Pancreas (tissue), 10 donors: ENCODE measurements around the gene HCFC1. TPM values are rescaled to one million over a fixed set of nuclear protein-coding genes. Genes with fewer than 3 reads are reported as not detected.
A peak's percentile ranks its signal among the peaks of the same experiment; 100 is the strongest.

Source experiments
- ATAC-seq, 4 donors: fragments of 200-7000 bp; cut with Tn5 transposase; one replicate each; pipeline versions ENCODE4 v1.8.0 to v1.9.1; 2020; ENCODE audit warnings: mild to moderate bottlenecking in 4 of 4, moderate library complexity in 4 of 4
- DNase-seq, 6 donors: peaks; one replicate each; pipeline ENCODE4 v3.0.0-alpha.2; 2020
- FAIRE-seq: peaks from 2 replicates; lab custom pipeline; 2012; peaks lifted over from hg19 to GRCh38; lab: Jason Lieb, UNC
- H3K27ac ChIP-seq, 4 donors: fragments of 200-600 bp; sonication (generic); 1 replicate in 3 of 4; 2 replicates in 1 of 4; pipeline versions ENCODE4 v1.5.0 to v1.8.0; 2020
- H3K27me3 ChIP-seq, 4 donors: fragments of 200-600 bp; one replicate each; pipeline ENCODE4 v1.8.0; 2021
- H3K36me3 ChIP-seq, 3 donors: fragments of 200-600 bp; sonication (generic) in 1 of 3; one replicate each; pipeline versions ENCODE4 v1.5.0 to v1.8.0; 2020 to 2021
- H3K4me1 ChIP-seq, 3 donors: fragments of 200-600 bp; one replicate each; pipeline ENCODE4 v1.8.0; 2021
- H3K4me3 ChIP-seq, 4 donors: fragments of 200-600 bp; sonication (generic) in 2 of 4; one replicate each; pipeline versions ENCODE4 v1.5.0 to v1.8.0; 2020 to 2021
- H3K9me3 ChIP-seq, 4 donors: fragments of 200-600 bp; one replicate each; pipeline ENCODE4 v1.8.0; 2021
- CTCF ChIP-seq, 4 donors: fragments of 200-600 bp; sonication (generic) in 3 of 4; IDR thresholded peaks; one replicate each; pipeline versions ENCODE4 v1.5.0 to v1.8.0; 2021; ENCODE audit warnings: antibody characterized with exemption in 4 of 4
- WGBS, 2 donors: extraction: QIAGEN DNeasy Blood & Tissue Kit; methylation state at CpG; one replicate each; pipeline ENCODE4 v1.1.7; 2013; 5-methylcytosine and 5-hydroxymethylcytosine counted together
- intact Hi-C, 3 donors: fragments of 100-400 bp; cut with DNase I; formaldehyde crosslinking; loops; one replicate each; pipeline versions ENCODE4 v1.11.1 to v1.14.2; 2022
- polyA plus RNA-seq, 2 donors: library from polyadenylated mRNA; stranded (reverse); fragments of 200-250 nt; gene quantifications; one replicate each; pipeline ENCODE4 v1.2.3, GENCODE V29; 2013
- total RNA-seq, 6 donors: library from RNA; stranded (reverse); fragmentation: NEBNext Ultra II Directional in 4 of 6; extraction: Animal tissue kit (Norgen Biotek cat#: 25700) in 4 of 6; gene quantifications; one replicate each; pipeline versions ENCODE4 v1.2.1 to v1.2.4, GENCODE V29; 2021 to 2023
- donor health status: healthy with polysubstance abuse.
- donor health status: DM: no; HTN: no; CAD: no; lungs with moderate emphysema.
- donor health status: DM: no; HTN: no; CAD: no.
- donor health status: control.
- donor health status: control.
- donor health status: Bipolar disorder and iron deficiency.
- donor health status: DM: yes; HTN: yes; CAD: no.
- donor health status: DM: no; HTN: no; CAD: no.
- donor health status: DM: no; HTN: no; CAD: no.
- donor health status: DM: yes; HTN: yes; CAD: no.

The HCFC1 gene
- total and polyA plus RNA-seq, 8 donors = 10.4 to 28.4 (median 16.6) TPM

DNA sequence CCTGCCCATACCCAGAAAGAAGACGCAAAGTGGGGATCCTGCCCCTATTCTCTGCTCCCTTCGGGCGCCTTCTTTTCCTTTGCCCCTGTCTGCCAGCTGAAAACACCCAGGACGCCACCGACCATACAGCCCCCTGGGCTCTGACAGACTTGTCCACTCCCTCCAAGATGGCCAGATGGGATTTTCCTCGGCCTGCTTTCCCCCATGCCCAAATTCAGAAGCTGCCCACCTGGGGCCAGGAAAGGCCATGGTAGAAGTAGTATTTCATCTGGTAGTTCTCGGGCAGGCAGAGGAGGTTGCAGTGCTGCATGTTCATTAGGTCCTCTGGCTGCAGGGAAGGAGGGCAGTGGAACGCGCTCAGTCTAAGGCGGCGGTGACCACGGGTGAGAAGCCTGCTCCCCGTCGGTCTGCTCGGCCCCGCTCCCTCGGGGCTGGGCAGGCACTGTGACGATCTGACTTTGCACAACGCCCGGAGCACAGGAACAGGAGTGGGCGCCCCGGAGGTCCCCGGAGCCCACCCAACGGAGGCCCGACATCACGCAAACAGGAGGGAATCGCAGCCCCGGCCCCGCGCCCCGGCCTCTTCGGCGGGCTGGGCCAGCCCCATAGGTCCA is 37.4 kb downstream of the HCFC1 start:
- FAIRE-seq = no peak
- no peaks in the 10 kb centered on the region for H3K36me3 ChIP-seq
- no peaks in the 10 kb centered on the region for H3K27me3 ChIP-seq
- H3K27ac ChIP-seq = no peak overlapping the region
- H3K9me3 ChIP-seq = no peaks in the 10 kb centered on the region
- peaks cover 0 to 1% (median 1%) of the 10 kb centered on the region in 3 donors for H3K4me1 ChIP-seq
- peak in 3 of 4 donors; percentile 7 to 24 (median 10) for ATAC-seq
- WGBS, 2 donors = 3 to 11% methylated on average over 24 to 33 of the region's 33 CpGs
- peak overlapping the region; percentile 57 to 77 (median 68) for H3K4me3 ChIP-seq
- DNase-seq = peak in 1 of 6 donors; percentile 72
- no peak for TF ChIP-seq CTCF (IDR thresholded peaks at IDR 0.05)
- intact Hi-C loops = loop anchor here in 1 of 3 donors (10.0 kb wide), 1 partner anchor 59 kb away; no protein-coding TSS in a partner anchor

DNA sequence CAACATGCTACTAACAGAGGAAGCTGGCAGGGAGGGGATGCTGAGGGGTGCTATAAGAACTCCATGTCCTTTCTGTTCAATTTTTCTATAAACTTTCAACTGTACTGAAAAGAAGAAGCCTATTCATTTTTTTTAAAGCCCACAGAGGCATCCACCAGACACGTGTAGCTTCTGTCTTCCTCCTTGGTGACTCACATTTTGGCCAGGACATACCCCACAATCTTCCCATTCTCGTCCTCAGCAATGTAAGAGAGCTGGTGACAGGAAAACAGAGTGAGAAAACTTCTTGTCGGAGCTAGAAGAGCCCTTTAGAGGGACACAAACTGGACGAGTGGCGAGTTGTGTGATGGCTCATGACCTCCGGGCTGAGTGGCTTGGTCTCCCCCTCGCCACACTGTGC is 37.9 kb downstream of the HCFC1 start:
- Histone ChIP-seq H3K27ac (no peak overlapping the region), H3K4me1 (peaks cover 0 to 6% (median 6%) of the 10 kb centered on the region in 3 donors), H3K36me3 (no peaks in the 10 kb centered on the region), H3K27me3 (no peaks in the 10 kb centered on the region), H3K4me3 (peak overlapping the region in 3 of 4 donors; percentile 65 to 77 (median 71)), H3K9me3 (no peaks in the 10 kb centered on the region)
- 16 to 41% methylated on average over 7 of the region's 7 CpGs for WGBS, 2 donors
- TF ChIP-seq CTCF (IDR thresholded peaks at IDR 0.05) = no peak
- DNase-seq (no peak), FAIRE-seq (no peak), ATAC-seq (no peak)
- intact Hi-C loops = loop anchor here in 1 of 3 donors (10.0 kb wide), 1 partner anchor 59 kb away; no protein-coding TSS in a partner anchor

- FAIRE-seq = no peak
- H3K9me3 ChIP-seq = no peaks in the 10 kb centered on the region
- peak in 1 of 6 donors; percentile 62 for DNase-seq
- intact Hi-C loops = loop anchor here in 1 of 3 donors (10.0 kb wide), 1 partner anchor 58 kb away; no protein-coding TSS in a partner anchor
- H3K4me3 ChIP-seq = no peak overlapping the region
- no peak for ATAC-seq
- no peaks in the 10 kb centered on the region for H3K36me3 ChIP-seq
- no peak for TF ChIP-seq CTCF (IDR thresholded peaks at IDR 0.05)
- WGBS, 2 donors = 87 to 89% methylated on average over 13 of the region's 13 CpGs
- no peaks in the 10 kb centered on the region for H3K27me3 ChIP-seq
- H3K27ac ChIP-seq = no peak overlapping the region
- H3K4me1 ChIP-seq = peaks cover 0 to 10% (median 9%) of the 10 kb centered on the region in 3 donors
Measured at GRCh38 chrX:153932220-153932915, 39.2 kb downstream of the HCFC1 start.

DNA sequence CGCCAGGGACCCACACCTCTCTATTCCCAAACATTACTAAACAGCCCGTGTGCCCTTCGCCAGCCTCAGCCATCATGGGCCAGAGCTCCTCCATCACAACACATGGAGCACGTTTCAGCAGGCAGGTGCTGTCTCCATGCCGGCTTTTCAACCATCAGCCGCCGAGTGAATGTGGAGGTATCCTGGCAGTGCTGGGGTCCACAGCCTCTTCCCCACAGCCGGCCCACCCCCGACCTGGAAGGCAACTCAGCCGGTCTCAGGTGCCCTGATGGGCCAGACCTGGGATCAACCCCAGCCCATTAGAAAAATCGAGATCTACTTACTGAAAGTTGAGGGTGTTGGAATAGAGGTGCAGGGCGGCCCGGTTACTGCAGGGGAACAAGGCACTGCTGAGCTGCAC is 39.9 kb downstream of the HCFC1 start:
- FAIRE-seq (no peak), ATAC-seq (no peak), DNase-seq (no peak)
- Histone ChIP-seq H3K9me3 (no peaks in the 10 kb centered on the region), H3K4me3 (no peak overlapping the region), H3K27ac (no peak overlapping the region), H3K27me3 (no peaks in the 10 kb centered on the region), H3K36me3 (no peaks in the 10 kb centered on the region), H3K4me1 (peaks cover 0 to 13% (median 9%) of the 10 kb centered on the region in 3 donors)
- intact Hi-C loops = loop anchor here in 1 of 3 donors (10.0 kb wide), 1 partner anchor 57 kb away; no protein-coding TSS in a partner anchor
- WGBS, 2 donors = 85 to 89% methylated on average over 13 of the region's 13 CpGs
- no peak for TF ChIP-seq CTCF (IDR thresholded peaks at IDR 0.05)
